ENCODE measurements around the gene WBP1L.
A peak's percentile ranks its signal among the peaks of the same experiment; 100 is the strongest.
"Not testable (repeated sequence)": the region's sequence is repeated elsewhere in the genome, so short reads cannot be mapped to it uniquely, and the experiment has no call there.

WBP1L gene

GRCh38 chr10:102834143-102834542, 90.4 kb downstream of the WBP1L start:
- in situ Hi-C loops (cut with HindIII; ENCODE audit: low sequenced_read_pairs), result loop anchor here (5.0 kb wide), 2 partner anchors 63 to 97 kb away; no protein-coding TSS in a partner anchor
- TF ChIP-seq CTCF (IDR thresholded peaks at IDR 0.05; ENCODE audit: low read depth, low read length, missing control alignments), result no peak

GRCh38 chr10:102835007-102835482, 91.3 kb downstream of the WBP1L start:
- TF ChIP-seq CTCF (IDR thresholded peaks at IDR 0.05; ENCODE audit: low read depth, low read length, missing control alignments), result peak; percentile 87
- no peak overlapping the region for H3K4me3 ChIP-seq (ENCODE audit: low read depth, low read length)
- peak; percentile 53 for DNase-seq (ENCODE audit: low read depth)
- in situ Hi-C loops (cut with HindIII; ENCODE audit: low sequenced_read_pairs), result no loop called here

More at GRCh38 chr10:102834143-102834542, 90.4 kb downstream of the WBP1L start:
- no peak overlapping the region for H3K4me3 ChIP-seq (ENCODE audit: low read depth, low read length)
- DNase-seq (ENCODE audit: low read depth), result no peak

GRCh38 chr10:102837230-102837721, 93.5 kb downstream of the WBP1L start, which contains the start of gene CYP17A1:
Gene CYP17A1, minus strand, starts transcription at chr10:102837413. Its CDS starts 52 bp downstream, at chr10:102837361.
- no peak for TF ChIP-seq CTCF (IDR thresholded peaks at IDR 0.05; ENCODE audit: low read depth, low read length, missing control alignments)
- no peak within 1 kb of the TSS for H3K4me3 ChIP-seq (ENCODE audit: low read depth, low read length)
- DNase-seq (ENCODE audit: low read depth), result no peak
- in situ Hi-C loops (cut with HindIII; ENCODE audit: low sequenced_read_pairs), result no loop called here

GRCh38 chr10:102838276-102838927, 94.7 kb downstream of the WBP1L start:
- in situ Hi-C loops (cut with HindIII; ENCODE audit: low sequenced_read_pairs), result not testable (repeated sequence)

GRCh38 chr10:102841827-102842345, 98.1 kb downstream of the WBP1L start:
- no peak overlapping the region for H3K4me3 ChIP-seq (ENCODE audit: low read depth, low read length)
- TF ChIP-seq CTCF (IDR thresholded peaks at IDR 0.05; ENCODE audit: low read depth, low read length, missing control alignments), result no peak
- no peak for DNase-seq (ENCODE audit: low read depth)
- in situ Hi-C loops (cut with HindIII; ENCODE audit: low sequenced_read_pairs), result no loop called here

More at GRCh38 chr10:102838276-102838927, 94.7 kb downstream of the WBP1L start:
- H3K4me3 ChIP-seq (ENCODE audit: low read depth, low read length); DNase-seq (ENCODE audit: low read depth): not testable (repeated sequence)

GRCh38 chr10:102843139-102843538, 99.4 kb downstream of the WBP1L start:
- DNase-seq (ENCODE audit: low read depth); in situ Hi-C loops (cut with HindIII; ENCODE audit: low sequenced_read_pairs): not testable (repeated sequence)

GRCh38 chr10:102844190-102844776, 100.5 kb downstream of the WBP1L start:
- in situ Hi-C loops (cut with HindIII; ENCODE audit: low sequenced_read_pairs); H3K4me3 ChIP-seq (ENCODE audit: low read depth, low read length): not testable (repeated sequence)

More at GRCh38 chr10:102843139-102843538, 99.4 kb downstream of the WBP1L start:
- not testable (repeated sequence) for H3K4me3 ChIP-seq (ENCODE audit: low read depth, low read length)

More at GRCh38 chr10:102844190-102844776, 100.5 kb downstream of the WBP1L start:
- not testable (repeated sequence) for DNase-seq (ENCODE audit: low read depth)

Measured in astrocyte of the cerebellum (primary cell).